Nephron (organoid): ENCODE data around the gene PCDHA5.
A peak's percentile ranks its signal among the peaks of the same experiment; 100 is the strongest.
"Not testable (repeated sequence)": the region's sequence is repeated elsewhere in the genome, so short reads cannot be mapped to it uniquely, and the experiment has no call there.

ENCODE experiments used
- H3K27ac Mint-ChIP-seq, 3 experiments: 2 replicates each; pipeline ENCODE4 v1.8.0; 2020; ENCODE audit warnings: mixed read lengths in 3 of 3, mild to moderate bottlenecking in 2 of 3, moderate library complexity in 1 of 3
- H3K27me3 Mint-ChIP-seq: 2 replicates; pipeline ENCODE4 v1.8.0; 2021; ENCODE audit warnings: low read depth, mild to moderate bottlenecking, moderate library complexity, mixed read lengths
- H3K36me3 Mint-ChIP-seq: 2 replicates; pipeline ENCODE4 v1.8.0; 2020; ENCODE audit warnings: low read depth, mixed read lengths
- H3K4me1 Mint-ChIP-seq: 2 replicates; pipeline ENCODE4 v1.8.0; 2020; ENCODE audit warnings: mixed read lengths
- H3K4me3 Mint-ChIP-seq, 3 experiments: 2 replicates each; pipeline ENCODE4 v1.8.0; 2020; ENCODE audit warnings: mild to moderate bottlenecking in 3 of 3, mixed read lengths in 3 of 3, moderate library complexity in 2 of 3
- H3K9me3 Mint-ChIP-seq: 2 replicates; pipeline ENCODE4 v1.8.0; 2020; ENCODE audit warnings: mixed read lengths
- TF ChIP-seq, protein P1 (sequence below), 3 experiments: fragments of 200-600 bp; sonication (generic); IDR thresholded peaks; one replicate each; pipeline ENCODE4 v1.5.0; 2021; ENCODE audit warnings: antibody characterized with exemption in 3 of 3; ENCODE audit not compliant: unreplicated experiment in 3 of 3

The PCDHA5 gene

DNA sequence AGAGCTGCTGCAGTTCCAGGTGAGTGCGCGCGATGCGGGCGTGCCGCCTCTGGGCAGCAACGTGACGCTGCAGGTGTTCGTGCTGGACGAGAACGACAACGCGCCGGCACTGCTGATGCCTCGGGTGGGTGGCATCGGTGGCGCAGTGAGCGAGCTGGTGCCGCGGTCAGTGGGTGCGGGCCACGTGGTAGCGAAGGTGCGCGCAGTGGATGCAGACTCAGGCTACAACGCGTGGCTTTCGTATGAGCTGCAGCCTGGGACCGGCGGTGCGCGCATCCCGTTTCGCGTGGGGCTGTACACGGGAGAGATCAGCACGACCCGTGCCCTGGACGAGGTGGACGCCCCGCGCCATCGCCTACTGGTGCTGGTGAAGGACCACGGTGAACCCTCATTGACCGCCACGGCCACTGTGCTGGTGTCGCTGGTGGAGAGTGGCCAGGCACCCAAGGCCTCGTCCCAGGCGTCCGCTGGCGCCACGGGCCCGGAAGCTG, 18.6 kb upstream of the PCDHA5 start:
- Mint-ChIP-seq H3K27me3 (no peaks in the 10 kb centered on the region), H3K9me3 (peaks cover 37% of the 10 kb centered on the region), H3K36me3 (peaks cover 71% of the 10 kb centered on the region), H3K4me3 (no peak overlapping the region), H3K4me1 (peaks cover 9% of the 10 kb centered on the region), H3K27ac (no peak overlapping the region)
- TF ChIP-seq, protein P1, sequence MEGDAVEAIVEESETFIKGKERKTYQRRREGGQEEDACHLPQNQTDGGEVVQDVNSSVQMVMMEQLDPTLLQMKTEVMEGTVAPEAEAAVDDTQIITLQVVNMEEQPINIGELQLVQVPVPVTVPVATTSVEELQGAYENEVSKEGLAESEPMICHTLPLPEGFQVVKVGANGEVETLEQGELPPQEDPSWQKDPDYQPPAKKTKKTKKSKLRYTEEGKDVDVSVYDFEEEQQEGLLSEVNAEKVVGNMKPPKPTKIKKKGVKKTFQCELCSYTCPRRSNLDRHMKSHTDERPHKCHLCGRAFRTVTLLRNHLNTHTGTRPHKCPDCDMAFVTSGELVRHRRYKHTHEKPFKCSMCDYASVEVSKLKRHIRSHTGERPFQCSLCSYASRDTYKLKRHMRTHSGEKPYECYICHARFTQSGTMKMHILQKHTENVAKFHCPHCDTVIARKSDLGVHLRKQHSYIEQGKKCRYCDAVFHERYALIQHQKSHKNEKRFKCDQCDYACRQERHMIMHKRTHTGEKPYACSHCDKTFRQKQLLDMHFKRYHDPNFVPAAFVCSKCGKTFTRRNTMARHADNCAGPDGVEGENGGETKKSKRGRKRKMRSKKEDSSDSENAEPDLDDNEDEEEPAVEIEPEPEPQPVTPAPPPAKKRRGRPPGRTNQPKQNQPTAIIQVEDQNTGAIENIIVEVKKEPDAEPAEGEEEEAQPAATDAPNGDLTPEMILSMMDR (IDR thresholded peaks at IDR 0.05; ENCODE audit: unreplicated experiment in 3 of 3), result no peak

DNA sequence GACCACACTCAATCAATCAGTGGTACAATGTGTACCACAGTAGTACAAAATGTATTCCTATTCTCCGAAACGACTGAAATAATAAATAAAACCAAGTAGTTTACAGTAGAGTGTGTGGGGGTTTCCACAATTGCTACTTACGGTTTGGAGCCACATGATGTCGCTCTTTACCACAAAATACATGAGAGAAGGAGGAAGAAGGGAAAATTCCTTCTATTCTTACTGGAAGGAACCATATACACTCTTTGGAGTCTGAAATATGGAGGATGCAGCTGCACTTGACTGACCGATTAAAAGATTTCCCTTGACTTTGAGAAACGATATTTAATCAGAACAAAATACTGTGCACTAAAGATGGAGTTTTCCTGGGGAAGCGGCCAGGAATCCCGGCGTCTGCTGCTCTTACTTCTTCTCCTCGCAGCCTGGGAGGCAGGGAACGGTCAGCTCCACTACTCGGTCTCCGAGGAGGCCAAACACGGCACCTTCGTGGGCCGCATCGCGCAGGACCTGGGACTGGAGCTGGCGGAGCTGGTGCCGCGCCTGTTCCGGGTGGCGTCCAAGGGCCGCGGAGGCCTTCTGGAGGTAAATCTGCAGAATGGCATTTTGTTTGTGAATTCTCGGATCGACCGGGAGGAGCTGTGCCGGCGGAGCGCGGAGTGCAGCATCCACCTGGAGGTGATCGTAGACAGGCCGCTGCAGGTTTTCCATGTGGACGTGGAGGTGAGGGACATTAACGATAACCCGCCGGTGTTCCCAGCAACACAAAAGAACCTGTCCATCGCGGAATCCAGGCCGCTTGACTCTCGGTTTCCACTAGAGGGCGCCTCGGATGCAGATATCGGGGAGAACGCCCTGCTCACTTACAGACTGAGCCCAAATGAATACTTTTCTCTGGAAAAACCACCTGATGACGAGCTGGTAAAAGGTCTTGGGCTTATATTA, 14.3 kb upstream of the PCDHA5 start, which contains the start of gene PCDHA4:
Gene PCDHA4, plus strand, starts transcription at position 235 of the 942 bp plus-strand sequence.
- peak within 1 kb of the TSS; percentile 91 to 95 (median 95) for H3K4me3 Mint-ChIP-seq
- peaks cover 78% of the 10 kb centered on the region for H3K36me3 Mint-ChIP-seq
- peak within 1 kb of the TSS; percentile 87 to 96 (median 90) for H3K27ac Mint-ChIP-seq
- TF ChIP-seq, protein P1 (IDR thresholded peaks at IDR 0.05; ENCODE audit: unreplicated experiment in 3 of 3), result peak; percentile 45 to 53 (median 52)
- H3K27me3 Mint-ChIP-seq, result no peaks in the 10 kb centered on the region
- peaks cover 11% of the 10 kb centered on the region for H3K4me1 Mint-ChIP-seq
- H3K9me3 Mint-ChIP-seq, result peaks cover 53% of the 10 kb centered on the region

DNA sequence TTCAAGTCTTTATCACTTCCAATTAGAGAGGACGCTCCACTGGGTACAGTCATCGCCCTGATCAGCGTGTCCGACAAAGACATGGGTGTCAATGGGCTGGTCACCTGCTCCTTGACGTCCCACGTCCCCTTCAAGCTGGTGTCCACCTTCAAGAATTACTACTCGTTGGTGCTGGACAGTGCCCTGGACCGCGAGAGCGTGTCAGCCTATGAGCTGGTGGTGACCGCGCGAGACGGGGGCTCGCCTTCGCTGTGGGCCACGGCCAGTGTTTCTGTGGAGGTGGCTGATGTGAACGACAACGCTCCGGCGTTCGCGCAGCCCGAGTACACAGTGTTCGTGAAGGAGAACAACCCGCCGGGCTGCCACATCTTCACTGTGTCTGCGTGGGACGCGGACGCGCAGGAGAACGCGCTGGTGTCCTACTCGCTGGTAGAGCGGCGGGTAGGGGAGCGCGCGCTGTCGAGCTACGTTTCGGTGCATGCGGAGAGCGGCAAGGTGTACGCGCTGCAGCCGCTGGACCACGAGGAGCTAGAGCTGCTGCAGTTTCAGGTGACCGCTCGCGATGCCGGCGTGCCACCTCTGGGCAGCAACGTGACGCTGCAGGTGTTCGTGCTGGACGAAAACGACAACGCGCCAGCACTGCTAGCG, 13.0 kb upstream of the PCDHA5 start:
- not testable (repeated sequence) for H3K27ac Mint-ChIP-seq, H3K27me3 Mint-ChIP-seq
- H3K36me3 Mint-ChIP-seq, result peaks cover 84% of the 10 kb centered on the region
- peak overlapping the region; percentile 91 to 95 (median 95) for H3K4me3 Mint-ChIP-seq
- H3K9me3 Mint-ChIP-seq, result peaks cover 63% of the 10 kb centered on the region
- H3K4me1 Mint-ChIP-seq, result peaks cover 11% of the 10 kb centered on the region

DNA sequence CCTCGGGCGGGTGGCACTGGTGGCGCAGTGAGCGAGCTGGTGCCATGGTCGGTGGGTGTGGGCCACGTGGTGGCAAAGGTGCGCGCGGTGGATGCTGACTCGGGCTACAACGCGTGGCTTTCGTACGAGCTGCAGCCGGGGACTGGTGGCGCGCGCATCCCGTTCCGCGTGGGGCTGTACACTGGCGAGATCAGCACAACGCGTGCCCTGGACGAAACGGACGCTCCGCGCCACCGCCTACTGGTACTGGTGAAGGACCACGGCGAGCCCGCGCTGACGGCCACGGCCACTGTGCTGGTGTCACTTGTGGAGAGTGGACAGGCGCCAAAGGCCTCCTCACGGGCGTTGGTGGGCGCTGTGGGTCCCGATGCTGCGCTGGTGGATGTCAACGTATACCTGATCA, 12.5 kb upstream of the PCDHA5 start:
- Mint-ChIP-seq H3K9me3 (peaks cover 59% of the 10 kb centered on the region), H3K36me3 (peaks cover 81% of the 10 kb centered on the region), H3K27ac (no peak overlapping the region), H3K4me3 (no peak overlapping the region), H3K4me1 (peaks cover 11% of the 10 kb centered on the region), H3K27me3 (no peaks in the 10 kb centered on the region)
- TF ChIP-seq, protein P1 (IDR thresholded peaks at IDR 0.05; ENCODE audit: unreplicated experiment in 3 of 3), result no peak

DNA sequence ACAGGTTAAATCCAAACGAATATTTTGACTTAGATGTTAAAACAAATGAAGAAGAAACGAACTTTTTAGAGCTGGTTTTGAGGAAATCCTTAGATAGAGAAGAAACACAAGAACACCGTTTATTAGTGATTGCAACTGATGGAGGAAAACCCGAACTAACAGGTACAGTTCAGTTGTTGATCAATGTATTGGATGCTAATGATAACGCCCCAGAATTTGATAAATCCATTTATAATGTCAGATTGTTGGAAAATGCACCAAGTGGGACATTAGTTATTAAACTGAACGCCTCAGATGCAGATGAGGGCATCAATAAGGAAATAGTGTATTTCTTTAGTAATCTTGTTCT, 842 bp downstream of the PCDHA5 start:
- Mint-ChIP-seq H3K9me3 (peaks cover 43% of the 10 kb centered on the region), H3K4me3 (no peak overlapping the region), H3K27me3 (no peaks in the 10 kb centered on the region), H3K27ac (no peak overlapping the region), H3K4me1 (peaks cover 5% of the 10 kb centered on the region), H3K36me3 (peaks cover 74% of the 10 kb centered on the region)
- TF ChIP-seq, protein P1 (IDR thresholded peaks at IDR 0.05; ENCODE audit: unreplicated experiment in 3 of 3), result no peak

DNA sequence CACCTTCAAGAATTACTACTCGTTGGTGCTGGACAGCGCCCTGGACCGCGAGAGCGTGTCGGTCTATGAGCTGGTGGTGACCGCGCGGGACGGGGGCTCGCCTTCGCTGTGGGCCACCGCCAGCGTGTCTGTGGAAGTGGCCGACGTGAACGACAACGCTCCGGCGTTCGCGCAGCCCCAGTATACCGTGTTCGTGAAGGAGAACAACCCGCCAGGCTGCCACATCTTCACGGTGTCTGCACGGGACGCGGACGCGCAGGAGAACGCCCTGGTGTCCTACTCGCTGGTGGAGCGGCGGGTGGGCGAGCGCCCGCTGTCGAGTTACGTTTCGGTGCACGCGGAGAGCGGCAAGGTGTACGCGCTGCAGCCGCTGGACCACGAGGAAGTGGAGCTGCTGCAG, 1.6 kb downstream of the PCDHA5 start:
- not testable (repeated sequence) for H3K4me3 Mint-ChIP-seq, H3K4me1 Mint-ChIP-seq, H3K27me3 Mint-ChIP-seq, H3K27ac Mint-ChIP-seq
- Mint-ChIP-seq H3K9me3 (peaks cover 44% of the 10 kb centered on the region), H3K36me3 (peaks cover 73% of the 10 kb centered on the region)
